Activated B cell treated with CpG ODN at 0.5 μM for 24 hours (primary cell): ENCODE results near the gene PRSS8. TPM values are rescaled to one million over a fixed set of nuclear protein-coding genes. Genes with fewer than 3 reads are reported as not detected.

Source experiments
- ATAC-seq: fragments of 200-7000 bp; cut with Tn5 transposase; one replicate; pipeline ENCODE4 v1.10.0; 2021; ENCODE audit warnings: low read depth, mild to moderate bottlenecking, moderate library complexity
- CTCF ChIA-PET: fragments of 350-600 bp; sonication (Branson Sonifier 250); formaldehyde crosslinking; loops from one replicate; lab custom pipeline; 2021; ENCODE audit warnings: antibody characterized with exemption; lab: Charles Lee
- POLR2A ChIA-PET: fragments of 350-600 bp; sonication (Branson Sonifier 250); formaldehyde crosslinking; loops from one replicate; lab custom pipeline; 2021; ENCODE audit warnings: antibody characterized with exemption; lab: Charles Lee
- DNase-seq: peaks from one replicate; pipeline ENCODE4 v3.0.0; 2022
- H3K27ac Mint-ChIP-seq: one replicate; pipeline ENCODE4 v1.8.0; 2020; ENCODE audit warnings: mixed read lengths
- H3K27me3 Mint-ChIP-seq: one replicate; pipeline ENCODE4 v1.8.0; 2021; ENCODE audit warnings: mixed read lengths
- H3K36me3 Mint-ChIP-seq: one replicate; pipeline ENCODE4 v1.8.0; 2021; ENCODE audit warnings: low read depth, mixed read lengths
- H3K4me1 Mint-ChIP-seq: one replicate; pipeline ENCODE4 v1.8.0; 2021; ENCODE audit warnings: mixed read lengths
- H3K4me3 Mint-ChIP-seq: one replicate; pipeline ENCODE4 v1.8.0; 2020; ENCODE audit warnings: mild to moderate bottlenecking, mixed read lengths
- H3K9me3 Mint-ChIP-seq: one replicate; pipeline ENCODE4 v1.8.0; 2020; ENCODE audit warnings: mixed read lengths
- CTCF ChIP-seq: fragments of 200-600 bp; IDR thresholded peaks from one replicate; pipeline ENCODE4 v1.8.0; 2022; ENCODE audit warnings: antibody characterized with exemption, mild to moderate bottlenecking
- intact Hi-C: fragments of 100-400 bp; cut with micrococcal nuclease; formaldehyde crosslinking; loops from one replicate; pipeline ENCODE4 v1.15.1; 2024
- total RNA-seq: library from RNA; stranded (reverse); gene quantifications from 2 replicates; pipeline ENCODE4 v1.2.3, GENCODE V29; 2022

PRSS8 gene
- total RNA-seq, 1 donor from 2014 or later = not detected

GRCh38 chr16:31087481-31087880, 48.0 kb downstream of the PRSS8 start:
- Mint-ChIP-seq H3K4me1 (peaks cover 2% of the 10 kb centered on the region), H3K27ac (no peak overlapping the region), H3K36me3 (peaks cover 37% of the 10 kb centered on the region), H3K4me3 (no peak overlapping the region), H3K9me3 (no peaks in the 10 kb centered on the region), H3K27me3 (no peaks in the 10 kb centered on the region)
- no peak for ATAC-seq
- ChIA-PET CTCF (no interaction called here), POLR2A (no interaction called here)
- intact Hi-C loops = no loop called here
- no peak for DNase-seq
- TF ChIP-seq CTCF = no peak

- peaks cover 5% of the 10 kb centered on the region for H3K4me1 Mint-ChIP-seq
- no peaks in the 10 kb centered on the region for H3K27me3 Mint-ChIP-seq
- DNase-seq = no peak
- no peak overlapping the region for H3K27ac Mint-ChIP-seq
- no peak overlapping the region for H3K4me3 Mint-ChIP-seq
- CTCF ChIA-PET = no interaction called here
- ATAC-seq = no peak
- POLR2A ChIA-PET = interaction anchor here (0.9 kb wide), 1 partner anchor 13 kb away, joined by 6 read pairs; the partner anchor contains the start of genes ZNF646 and ZNF668
- H3K9me3 Mint-ChIP-seq = no peaks in the 10 kb centered on the region
- H3K36me3 Mint-ChIP-seq = peaks cover 41% of the 10 kb centered on the region
- intact Hi-C loops = no loop called here
- no peak for TF ChIP-seq CTCF
These were observed 49.0 kb downstream of the PRSS8 start for GRCh38 chr16:31086629-31086906.

- ATAC-seq (no peak), DNase-seq (no peak)
- Mint-ChIP-seq H3K4me1 (peaks cover 5% of the 10 kb centered on the region), H3K27me3 (no peaks in the 10 kb centered on the region), H3K9me3 (no peaks in the 10 kb centered on the region), H3K4me3 (no peak overlapping the region), H3K27ac (no peak overlapping the region), H3K36me3 (peaks cover 41% of the 10 kb centered on the region)
- intact Hi-C loops = no loop called here
- ChIA-PET POLR2A (interaction anchor here (0.9 kb wide), 1 partner anchor 12 kb away, joined by 6 read pairs; the partner anchor contains the start of genes ZNF646 and ZNF668), CTCF (no interaction called here)
- TF ChIP-seq CTCF = no peak
These were observed 49.5 kb downstream of the PRSS8 start for GRCh38 chr16:31085873-31086628.

GRCh38 chr16:31085411-31085810, 50.1 kb downstream of the PRSS8 start:
- H3K27ac Mint-ChIP-seq = no peak overlapping the region
- CTCF ChIA-PET = no interaction called here
- POLR2A ChIA-PET = interaction anchor here (0.9 to 2.0 kb wide), 2 partner anchors 9 to 12 kb away, joined by 6 read pairs; partner anchors contain the start of genes VKORC1, ZNF646 and ZNF668

More at GRCh38 chr16:31085411-31085810, 50.1 kb downstream of the PRSS8 start:
- DNase-seq (no peak), ATAC-seq (no peak)
- H3K4me3 Mint-ChIP-seq = no peak overlapping the region
- H3K9me3 Mint-ChIP-seq = no peaks in the 10 kb centered on the region
- no peak for TF ChIP-seq CTCF
- H3K36me3 Mint-ChIP-seq = peaks cover 41% of the 10 kb centered on the region
- H3K27me3 Mint-ChIP-seq = no peaks in the 10 kb centered on the region
- intact Hi-C loops = no loop called here
- H3K4me1 Mint-ChIP-seq = peaks cover 8% of the 10 kb centered on the region
